ENCODE measurements around the gene SYMPK.

The SYMPK gene

GRCh38 chr19:45814166-45814780 is 48.7 kb downstream of the SYMPK start:
- H3K9me3 ChIP-seq (ENCODE audit: severe bottlenecking): no peaks in the 10 kb centered on the region
- no peaks in the 10 kb centered on the region for H3K27me3 ChIP-seq (ENCODE audit: insufficient read depth, low read depth, severe bottlenecking)
- no peak overlapping the region for H3K4me3 ChIP-seq (ENCODE audit: low read depth, low read length)
- TF ChIP-seq CTCF (IDR thresholded peaks at IDR 0.05; ENCODE audit: low read depth, low read length): no peak
- no peaks in the 10 kb centered on the region for H3K36me3 ChIP-seq
- no peak overlapping the region for H3K27ac ChIP-seq
- DNase-seq: no peak

- Histone ChIP-seq H3K27me3 (ENCODE audit: insufficient read depth, low read depth, severe bottlenecking) (no peaks in the 10 kb centered on the region), H3K36me3 (no peaks in the 10 kb centered on the region), H3K27ac (no peak overlapping the region), H3K9me3 (ENCODE audit: severe bottlenecking) (no peaks in the 10 kb centered on the region), H3K4me3 (ENCODE audit: low read depth, low read length) (no peak overlapping the region)
- DNase-seq: no peak
- TF ChIP-seq CTCF (IDR thresholded peaks at IDR 0.05; ENCODE audit: low read depth, low read length): no peak
Measured at GRCh38 chr19:45812297-45812696, 50.6 kb downstream of the SYMPK start.

GRCh38 chr19:45809643-45810159 is 53.2 kb downstream of the SYMPK start:
- Histone ChIP-seq H3K27me3 (ENCODE audit: insufficient read depth, low read depth, severe bottlenecking) (no peaks in the 10 kb centered on the region), H3K9me3 (ENCODE audit: severe bottlenecking) (no peaks in the 10 kb centered on the region), H3K4me3 (ENCODE audit: low read depth, low read length) (no peak overlapping the region), H3K27ac (no peak overlapping the region), H3K36me3 (no peaks in the 10 kb centered on the region)
- DNase-seq: no peak
- no peak for TF ChIP-seq CTCF (IDR thresholded peaks at IDR 0.05; ENCODE audit: low read depth, low read length)

GRCh38 chr19:45805719-45806118 is 57.2 kb downstream of the SYMPK start:
- H3K4me3 ChIP-seq (ENCODE audit: low read depth, low read length): no peak overlapping the region
- no peak for DNase-seq
- no peaks in the 10 kb centered on the region for H3K36me3 ChIP-seq
- TF ChIP-seq CTCF (IDR thresholded peaks at IDR 0.05; ENCODE audit: low read depth, low read length): no peak
- H3K27ac ChIP-seq: no peak overlapping the region
- no peaks in the 10 kb centered on the region for H3K9me3 ChIP-seq (ENCODE audit: severe bottlenecking)
- no peaks in the 10 kb centered on the region for H3K27me3 ChIP-seq (ENCODE audit: insufficient read depth, low read depth, severe bottlenecking)

GRCh38 chr19:45804959-45805230 is 58.1 kb downstream of the SYMPK start:
- Histone ChIP-seq H3K4me3 (ENCODE audit: low read depth, low read length) (no peak overlapping the region), H3K36me3 (no peaks in the 10 kb centered on the region), H3K27me3 (ENCODE audit: insufficient read depth, low read depth, severe bottlenecking) (no peaks in the 10 kb centered on the region), H3K27ac (no peak overlapping the region), H3K9me3 (ENCODE audit: severe bottlenecking) (no peaks in the 10 kb centered on the region)
- no peak for DNase-seq
- no peak for TF ChIP-seq CTCF (IDR thresholded peaks at IDR 0.05; ENCODE audit: low read depth, low read length)
